Germinal center (tissue), 1 donor: Measurements from ENCODE around the gene ZFP57.

Experiments
- DNase-seq: peaks from one replicate; pipeline ENCODE4 v3.0.0; 2012; ENCODE audit warnings: mixed read lengths, low spot score

ZFP57 gene

DNA sequence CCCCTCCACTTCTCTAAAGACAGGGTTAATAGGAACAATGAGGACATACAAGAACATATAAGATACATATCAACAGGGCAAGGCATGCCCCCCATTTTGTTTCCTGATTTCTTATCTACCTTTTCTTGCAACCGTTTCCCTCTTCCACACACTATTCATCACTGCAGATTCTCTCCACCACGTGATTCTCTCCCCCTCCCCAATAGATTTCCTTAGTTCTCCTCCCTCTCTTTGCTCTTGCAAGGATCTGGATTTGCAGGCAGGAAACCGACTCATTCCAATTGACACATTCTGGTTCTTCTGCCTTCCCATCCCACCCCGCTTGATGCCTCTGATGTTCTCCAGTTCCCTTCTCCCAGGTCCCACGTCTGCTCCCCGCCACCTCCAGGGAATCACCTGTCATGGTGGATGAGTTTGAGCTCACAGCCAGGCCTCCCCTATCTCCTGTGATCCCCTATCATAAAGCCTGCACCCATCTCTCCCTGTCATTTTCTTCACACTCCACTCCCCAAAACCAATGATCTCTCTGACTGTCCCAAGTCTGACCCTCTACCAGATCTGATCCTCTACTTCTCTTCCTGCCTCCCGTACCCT is 55.5 kb downstream of the ZFP57 start:
- no peak for DNase-seq

DNA sequence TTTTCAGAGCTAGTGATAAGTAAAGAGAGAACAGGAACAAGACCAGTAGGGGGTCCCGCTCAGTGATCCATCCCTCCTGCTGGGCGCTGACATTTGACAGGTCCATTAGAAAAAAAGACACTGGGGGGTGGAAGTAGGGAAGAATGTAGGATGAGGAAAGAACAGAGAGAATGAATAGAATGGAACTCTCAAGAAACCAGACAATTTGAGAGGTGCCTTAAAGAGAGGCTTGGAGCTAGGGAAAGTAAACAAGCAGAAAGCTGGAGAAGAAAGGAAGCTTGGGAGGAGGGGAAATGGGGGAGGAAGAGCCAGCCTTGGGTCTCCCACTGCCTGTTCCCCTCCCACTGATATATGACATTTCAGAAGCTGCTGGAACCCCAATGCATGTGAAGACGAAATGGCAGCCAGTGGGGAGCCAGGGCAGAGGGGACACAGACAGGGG is 56.4 kb downstream of the ZFP57 start:
- DNase-seq: no peak
